Neural progenitor cell (in vitro differentiated cells): ENCODE measurements around the gene CARTPT. TPM values are rescaled to one million over a fixed set of nuclear protein-coding genes. Genes with fewer than 3 reads are reported as not detected.

Experiments used
- DNase-seq: peaks from one replicate; pipeline ENCODE4 v3.0.0-alpha.2; 2016; ENCODE audit warnings: low spot score
- H2AFZ ChIP-seq: fragments of 200-600 bp; sonication (generic); replicated peaks from 2 replicates; pipeline ENCODE4 v1.6.1; 2016; ENCODE audit warnings: antibody characterized with exemption
- H3F3A ChIP-seq: fragments of 200-600 bp; sonication (generic); 2 replicates; pipeline ENCODE4 v1.6.1; 2016; ENCODE audit warnings: antibody characterized with exemption, low read depth
- H3K27ac ChIP-seq: fragments of 200-600 bp; sonication (generic); 2 replicates; pipeline ENCODE4 v1.5.1; 2016; ENCODE audit warnings: mild to moderate bottlenecking
- H3K27me3 ChIP-seq: fragments of 200-600 bp; sonication (generic); 2 replicates; pipeline ENCODE4 v1.6.1; 2016; ENCODE audit warnings: mild to moderate bottlenecking, moderate library complexity
- H3K36me3 ChIP-seq: fragments of 200-600 bp; sonication (generic); 2 replicates; pipeline ENCODE4 v1.5.1; 2016
- H3K4me1 ChIP-seq: fragments of 200-600 bp; sonication (generic); 2 replicates; pipeline ENCODE4 v1.6.1; 2016; ENCODE audit warnings: mixed run types
- H3K4me2 ChIP-seq: fragments of 200-600 bp; sonication (generic); 2 replicates; pipeline ENCODE4 v1.6.1; 2016
- H3K4me3 ChIP-seq: fragments of 200-600 bp; sonication (generic); 2 replicates; pipeline ENCODE4 v1.5.1; 2016
- H3K79me2 ChIP-seq: fragments of 200-600 bp; sonication (generic); 2 replicates; pipeline ENCODE4 v1.6.1; 2016; ENCODE audit warnings: low read depth
- H3K9ac ChIP-seq: fragments of 200-600 bp; sonication (generic); 2 replicates; pipeline ENCODE4 v1.6.1; 2016
- H3K9me3 ChIP-seq: fragments of 200-600 bp; sonication (generic); 2 replicates; pipeline ENCODE4 v1.5.1; 2016; ENCODE audit warnings: low read depth
- H4K20me1 ChIP-seq: fragments of 200-600 bp; sonication (generic); 2 replicates; pipeline ENCODE4 v1.6.1; 2016; ENCODE audit warnings: low read depth
- H3K27ac Mint-ChIP-seq: 3 replicates; pipeline ENCODE4 v1.8.0; 2021; ENCODE audit warnings: mixed read lengths
- H3K27me3 Mint-ChIP-seq: 2 replicates; pipeline ENCODE4 v1.8.0; 2022; ENCODE audit warnings: low read depth, mild to moderate bottlenecking, inconsistent platforms, moderate library complexity, mixed read lengths; ENCODE audit not compliant: insufficient read depth
- H3K36me3 Mint-ChIP-seq: 3 replicates; pipeline ENCODE4 v1.8.0; 2021; ENCODE audit warnings: mixed read lengths
- H3K4me1 Mint-ChIP-seq: 3 replicates; pipeline ENCODE4 v1.8.0; 2021; ENCODE audit warnings: mixed read lengths
- H3K4me3 Mint-ChIP-seq: 3 replicates; pipeline ENCODE4 v1.8.0; 2021; ENCODE audit warnings: mild to moderate bottlenecking, moderate library complexity, mixed read lengths
- H3K9me3 Mint-ChIP-seq: 3 replicates; pipeline ENCODE4 v1.8.0; 2020; ENCODE audit warnings: mixed read lengths
- CTCF ChIP-seq: fragments of 200-600 bp; sonication (generic); IDR thresholded peaks from 2 replicates; pipeline ENCODE4 v1.5.1; 2017; ENCODE audit warnings: antibody characterized with exemption, mild to moderate bottlenecking
- EZH2 ChIP-seq: fragments of 200-600 bp; sonication (generic); IDR thresholded peaks from 2 replicates; pipeline ENCODE4 v1.6.1; 2017; ENCODE audit warnings: antibody characterized with exemption, mild to moderate bottlenecking, moderate library complexity
- EZH2phosphoT487 ChIP-seq: fragments of 200-600 bp; sonication (generic); IDR thresholded peaks from 2 replicates; pipeline ENCODE4 v1.6.1; 2017; ENCODE audit warnings: antibody characterized with exemption
- total RNA-seq: library from RNA; depleted of rRNA; stranded (reverse); fragments of >200 nt; gene quantifications from 2 replicates; pipeline ENCODE4 v1.2.3, GENCODE V29; 2015; ENCODE audit warnings: low replicate concordance

The CARTPT gene
- total RNA-seq, 1 donor from 2014 or later, result not detected

GRCh38 chr5:71706906-71707305 is 12.2 kb upstream of the CARTPT start:
- no peak overlapping the region for H3K4me3 Mint-ChIP-seq
- Histone ChIP-seq H3K27me3 (peaks cover 9% of the 10 kb centered on the region), H3K4me1 (peaks cover 10% of the 10 kb centered on the region), H3K4me3 (no peak overlapping the region), H2AFZ (no peak overlapping the region), H3K79me2 (no peaks in the 10 kb centered on the region), H3K36me3 (no peaks in the 10 kb centered on the region), H3F3A (no peaks in the 10 kb centered on the region), H3K9me3 (no peaks in the 10 kb centered on the region), H3K9ac (no peak overlapping the region), H4K20me1 (no peaks in the 10 kb centered on the region), H3K4me2 (no peak overlapping the region), H3K27ac (no peak overlapping the region)
- H3K9me3 Mint-ChIP-seq, result no peaks in the 10 kb centered on the region
- H3K27ac Mint-ChIP-seq, result no peak overlapping the region
- peaks cover 4% of the 10 kb centered on the region for H3K27me3 Mint-ChIP-seq
- TF ChIP-seq EZH2 (no peak), EZH2phosphoT487 (no peak)
- no peak for DNase-seq
- no peaks in the 10 kb centered on the region for H3K36me3 Mint-ChIP-seq
- H3K4me1 Mint-ChIP-seq, result peaks cover 15% of the 10 kb centered on the region

GRCh38 chr5:71711610-71712009 is 7.5 kb upstream of the CARTPT start:
- Histone ChIP-seq H3K27ac (no peak overlapping the region), H4K20me1 (no peaks in the 10 kb centered on the region), H3K4me2 (no peak overlapping the region), H2AFZ (no peak overlapping the region), H3K9me3 (no peaks in the 10 kb centered on the region), H3K27me3 (peaks cover 46% of the 10 kb centered on the region), H3K79me2 (no peaks in the 10 kb centered on the region), H3F3A (no peaks in the 10 kb centered on the region), H3K36me3 (no peaks in the 10 kb centered on the region), H3K4me3 (no peak overlapping the region), H3K9ac (no peak overlapping the region), H3K4me1 (no peaks in the 10 kb centered on the region)
- DNase-seq, result no peak
- H3K27me3 Mint-ChIP-seq, result peaks cover 6% of the 10 kb centered on the region
- no peaks in the 10 kb centered on the region for H3K36me3 Mint-ChIP-seq
- H3K4me3 Mint-ChIP-seq, result no peak overlapping the region
- H3K9me3 Mint-ChIP-seq, result no peaks in the 10 kb centered on the region
- H3K4me1 Mint-ChIP-seq, result no peaks in the 10 kb centered on the region
- H3K27ac Mint-ChIP-seq, result no peak overlapping the region
- TF ChIP-seq EZH2phosphoT487 (no peak), CTCF (no peak), EZH2 (no peak)

GRCh38 chr5:71714911-71715310 is 4.2 kb upstream of the CARTPT start:
- Mint-ChIP-seq H3K36me3 (no peaks in the 10 kb centered on the region), H3K27me3 (peaks cover 24% of the 10 kb centered on the region), H3K9me3 (no peaks in the 10 kb centered on the region), H3K4me3 (no peak overlapping the region), H3K4me1 (peaks cover 2% of the 10 kb centered on the region), H3K27ac (no peak overlapping the region)
- DNase-seq, result no peak
- TF ChIP-seq CTCF, result no peak
- TF ChIP-seq EZH2phosphoT487, result no peak
- TF ChIP-seq EZH2, result no peak
- Histone ChIP-seq H3K4me1 (no peaks in the 10 kb centered on the region), H2AFZ (no peak overlapping the region), H4K20me1 (peaks cover 13% of the 10 kb centered on the region), H3K27me3 (peaks cover 76% of the 10 kb centered on the region), H3K4me2 (no peak overlapping the region), H3K36me3 (no peaks in the 10 kb centered on the region), H3K9me3 (no peaks in the 10 kb centered on the region), H3K79me2 (no peaks in the 10 kb centered on the region), H3F3A (no peaks in the 10 kb centered on the region), H3K27ac (no peak overlapping the region), H3K9ac (no peak overlapping the region), H3K4me3 (no peak overlapping the region)

- peaks cover 23% of the 10 kb centered on the region for H3K27me3 ChIP-seq
- no peaks in the 10 kb centered on the region for H3K4me1 ChIP-seq
- Mint-ChIP-seq H3K27ac (no peak overlapping the region), H3K36me3 (no peaks in the 10 kb centered on the region), H3K4me1 (no peaks in the 10 kb centered on the region), H3K9me3 (no peaks in the 10 kb centered on the region), H3K27me3 (peaks cover 2% of the 10 kb centered on the region), H3K4me3 (no peak overlapping the region)
- no peak overlapping the region for H3K9ac ChIP-seq
- H3K4me3 ChIP-seq, result no peak overlapping the region
- no peaks in the 10 kb centered on the region for H3F3A ChIP-seq
- TF ChIP-seq EZH2phosphoT487 (no peak), CTCF (no peak), EZH2 (no peak)
- no peaks in the 10 kb centered on the region for H4K20me1 ChIP-seq
- no peak for DNase-seq
- no peak overlapping the region for H3K4me2 ChIP-seq
- H2AFZ ChIP-seq, result no peak overlapping the region
- no peak overlapping the region for H3K27ac ChIP-seq
- no peaks in the 10 kb centered on the region for H3K79me2 ChIP-seq
- no peaks in the 10 kb centered on the region for H3K36me3 ChIP-seq
- H3K9me3 ChIP-seq, result no peaks in the 10 kb centered on the region
These were observed 8.9 kb downstream of the CARTPT start for GRCh38 chr5:71727978-71728377.
